ENCODE data around the gene RNF144A. TPM values are rescaled to one million over a fixed set of nuclear protein-coding genes. Genes with fewer than 3 reads are reported as not detected.
A peak's percentile ranks its signal among the peaks of the same experiment; 100 is the strongest.

Gene RNF144A
- total and polyA plus RNA-seq, 2 of the 13 experiments (the other 11 are each of a cell fraction or from before 2014, with no cell fraction given) = 13.9 to 16.5 TPM

DNA sequence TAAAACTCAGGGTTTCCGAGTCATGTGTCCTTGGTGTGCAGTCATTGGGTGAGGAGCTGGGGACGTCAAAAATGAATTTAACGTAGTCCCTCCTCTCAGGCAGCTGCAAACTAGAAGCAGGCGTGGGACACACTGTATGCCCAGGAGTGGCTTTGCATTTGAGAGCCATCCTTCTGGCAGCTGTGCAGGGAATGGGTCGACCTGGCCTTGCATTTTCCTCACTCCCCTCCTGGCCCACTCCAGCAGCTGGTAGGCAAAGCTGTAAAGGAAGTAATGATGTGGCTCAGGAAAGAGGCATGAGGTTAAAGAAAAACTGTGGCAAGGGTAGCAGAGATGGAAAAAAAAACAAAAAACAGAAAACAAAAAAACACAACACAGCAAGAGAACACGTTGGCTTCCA lies 46.5 kb downstream of the RNF144A start (continued):
- TF ChIP-seq, protein P1, sequence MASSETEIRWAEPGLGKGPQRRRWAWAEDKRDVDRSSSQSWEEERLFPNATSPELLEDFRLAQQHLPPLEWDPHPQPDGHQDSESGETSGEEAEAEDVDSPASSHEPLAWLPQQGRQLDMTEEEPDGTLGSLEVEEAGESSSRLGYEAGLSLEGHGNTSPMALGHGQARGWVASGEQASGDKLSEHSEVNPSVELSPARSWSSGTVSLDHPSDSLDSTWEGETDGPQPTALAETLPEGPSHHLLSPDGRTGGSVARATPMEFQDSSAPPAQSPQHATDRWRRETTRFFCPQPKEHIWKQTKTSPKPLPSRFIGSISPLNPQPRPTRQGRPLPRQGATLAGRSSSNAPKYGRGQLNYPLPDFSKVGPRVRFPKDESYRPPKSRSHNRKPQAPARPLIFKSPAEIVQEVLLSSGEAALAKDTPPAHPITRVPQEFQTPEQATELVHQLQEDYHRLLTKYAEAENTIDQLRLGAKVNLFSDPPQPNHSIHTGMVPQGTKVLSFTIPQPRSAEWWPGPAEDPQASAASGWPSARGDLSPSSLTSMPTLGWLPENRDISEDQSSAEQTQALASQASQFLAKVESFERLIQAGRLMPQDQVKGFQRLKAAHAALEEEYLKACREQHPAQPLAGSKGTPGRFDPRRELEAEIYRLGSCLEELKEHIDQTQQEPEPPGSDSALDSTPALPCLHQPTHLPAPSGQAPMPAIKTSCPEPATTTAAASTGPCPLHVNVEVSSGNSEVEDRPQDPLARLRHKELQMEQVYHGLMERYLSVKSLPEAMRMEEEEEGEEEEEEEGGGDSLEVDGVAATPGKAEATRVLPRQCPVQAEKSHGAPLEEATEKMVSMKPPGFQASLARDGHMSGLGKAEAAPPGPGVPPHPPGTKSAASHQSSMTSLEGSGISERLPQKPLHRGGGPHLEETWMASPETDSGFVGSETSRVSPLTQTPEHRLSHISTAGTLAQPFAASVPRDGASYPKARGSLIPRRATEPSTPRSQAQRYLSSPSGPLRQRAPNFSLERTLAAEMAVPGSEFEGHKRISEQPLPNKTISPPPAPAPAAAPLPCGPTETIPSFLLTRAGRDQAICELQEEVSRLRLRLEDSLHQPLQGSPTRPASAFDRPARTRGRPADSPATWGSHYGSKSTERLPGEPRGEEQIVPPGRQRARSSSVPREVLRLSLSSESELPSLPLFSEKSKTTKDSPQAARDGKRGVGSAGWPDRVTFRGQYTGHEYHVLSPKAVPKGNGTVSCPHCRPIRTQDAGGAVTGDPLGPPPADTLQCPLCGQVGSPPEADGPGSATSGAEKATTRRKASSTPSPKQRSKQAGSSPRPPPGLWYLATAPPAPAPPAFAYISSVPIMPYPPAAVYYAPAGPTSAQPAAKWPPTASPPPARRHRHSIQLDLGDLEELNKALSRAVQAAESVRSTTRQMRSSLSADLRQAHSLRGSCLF (CRISPR knock-in tag; IDR thresholded peaks at IDR 0.05; ENCODE audit: borderline replicate concordance) = no peak
- TF ChIP-seq ZNF747 (CRISPR knock-in tag; IDR thresholded peaks at IDR 0.05; ENCODE audit: borderline replicate concordance) = no peak
- no peak for TF ChIP-seq KLF12 (CRISPR knock-in tag; IDR thresholded peaks at IDR 0.05; ENCODE audit: borderline replicate concordance)

DNA sequence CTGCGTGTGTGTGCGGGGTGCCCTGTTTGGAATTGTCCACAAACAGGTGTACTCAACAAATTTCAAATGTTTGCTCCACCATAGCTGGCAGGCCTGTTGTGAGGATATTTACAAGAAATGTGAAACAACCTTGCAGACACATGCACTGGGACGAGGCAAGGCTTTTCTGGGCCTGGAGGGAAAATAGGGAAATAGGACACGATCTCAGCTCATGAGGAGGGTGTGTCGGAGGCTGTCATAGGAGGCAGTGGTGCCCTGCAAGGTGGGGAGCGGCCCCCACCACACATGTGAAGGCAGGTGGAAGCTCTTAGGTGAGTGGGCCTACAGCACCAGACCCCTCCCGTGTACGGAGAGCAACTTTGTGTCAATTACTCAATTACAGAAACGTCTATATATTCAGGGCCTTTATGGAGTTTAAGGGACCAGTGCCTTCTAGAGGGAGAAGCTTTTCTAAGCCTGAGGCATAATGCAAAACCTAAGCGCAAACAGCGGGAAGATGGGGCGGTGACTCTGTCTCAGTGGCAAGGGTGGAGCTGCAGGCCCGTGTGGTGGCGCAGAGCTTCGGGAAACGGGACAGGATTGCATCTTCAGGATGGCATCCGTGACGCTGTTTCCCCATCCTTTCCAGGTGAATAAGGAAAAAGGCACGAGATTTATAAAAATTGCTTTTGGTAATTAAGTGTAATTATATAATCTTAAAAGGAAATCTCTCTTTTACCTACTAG lies 48.0 kb downstream of the RNF144A start:
- CTCF ChIA-PET (ENCODE audit: low intra/inter-chr PET ratio, low total read pairs) = no interaction called here
- Histone ChIP-seq H3K9me3 (ENCODE audit: low read length) (no peaks in the 10 kb centered on the region), H2AFZ (ENCODE audit: low read length) (no peak overlapping the region), H3K4me3 (replicated peaks in 1 of 3; ENCODE audit: insufficient read depth in 1 of 3, low read depth in 2 of 3, low read length in 3 of 3) (no peak overlapping the region), H3K4me1 (ENCODE audit: insufficient read depth, low read length) (no peaks in the 10 kb centered on the region), H3K36me3 (replicated peaks in 1 of 2; ENCODE audit: control insufficient read depth in 1 of 2, insufficient read depth in 2 of 2, low read length in 2 of 2) (no peaks in the 10 kb centered on the region), H3K79me2 (ENCODE audit: insufficient read depth, low read length) (no peaks in the 10 kb centered on the region), H3K27me3 (ENCODE audit: control insufficient read depth in 1 of 2, insufficient read depth in 2 of 2, low read length in 2 of 2) (no peaks in the 10 kb centered on the region), H4K20me1 (ENCODE audit: insufficient read depth, low read length) (no peaks in the 10 kb centered on the region), H3K4me2 (ENCODE audit: low read depth, low read length) (no peak overlapping the region), H3K9ac (ENCODE audit: insufficient read depth, low read depth, low read length) (no peak overlapping the region), H3K27ac (ENCODE audit: extremely low read length, insufficient read depth, low read length) (no peak overlapping the region)
- POLR2A ChIA-PET = no interaction called here
- FAIRE-seq = no peak
- in situ Hi-C loops (cut with HindIII; ENCODE audit: extremely low pct_ligation_motif_present, low pct_unique_long_range_greater_than_20kb) = no loop called here
- TF ChIP-seq, protein P2, sequence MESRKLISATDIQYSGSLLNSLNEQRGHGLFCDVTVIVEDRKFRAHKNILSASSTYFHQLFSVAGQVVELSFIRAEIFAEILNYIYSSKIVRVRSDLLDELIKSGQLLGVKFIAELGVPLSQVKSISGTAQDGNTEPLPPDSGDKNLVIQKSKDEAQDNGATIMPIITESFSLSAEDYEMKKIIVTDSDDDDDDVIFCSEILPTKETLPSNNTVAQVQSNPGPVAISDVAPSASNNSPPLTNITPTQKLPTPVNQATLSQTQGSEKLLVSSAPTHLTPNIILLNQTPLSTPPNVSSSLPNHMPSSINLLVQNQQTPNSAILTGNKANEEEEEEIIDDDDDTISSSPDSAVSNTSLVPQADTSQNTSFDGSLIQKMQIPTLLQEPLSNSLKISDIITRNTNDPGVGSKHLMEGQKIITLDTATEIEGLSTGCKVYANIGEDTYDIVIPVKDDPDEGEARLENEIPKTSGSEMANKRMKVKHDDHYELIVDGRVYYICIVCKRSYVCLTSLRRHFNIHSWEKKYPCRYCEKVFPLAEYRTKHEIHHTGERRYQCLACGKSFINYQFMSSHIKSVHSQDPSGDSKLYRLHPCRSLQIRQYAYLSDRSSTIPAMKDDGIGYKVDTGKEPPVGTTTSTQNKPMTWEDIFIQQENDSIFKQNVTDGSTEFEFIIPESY (CRISPR knock-in tag; IDR thresholded peaks at IDR 0.05) = 0 out of 2 replicates have a peak, but pooled peaks have one; percentile 43
- no peak for TF ChIP-seq ZNF616 (CRISPR knock-in tag; IDR thresholded peaks at IDR 0.05; ENCODE audit: low read depth)
- 94% methylated on average over 19 of the region's 19 CpGs for WGBS (ENCODE audit: low lambda C conversion rate)
- DNase-seq (ENCODE audit: low spot score) = no peak
- no TSS peak for BruUV-seq (replicated peaks)
- no peak for ATAC-seq
- intact Hi-C loops (cut with micrococcal nuclease; ENCODE audit: unreplicated experiment) = no loop called here

Measured in HepG2 (cell line).